Muscle of back (tissue), 11 donors: ENCODE measurements around the gene ARHGAP15. TPM values are rescaled to one million over a fixed set of nuclear protein-coding genes. Genes with fewer than 3 reads are reported as not detected.

Source experiments
- DNase-seq, 3 donors: peaks; one replicate each; pipeline versions ENCODE4 v3.0.0 to v3.0.0-alpha.2; 2013
- polyA plus RNA-seq, 10 donors: library from polyadenylated mRNA; unstranded; fragments of 120-200 nt; gene quantifications; one replicate each; pipeline ENCODE4 v1.2.1, GENCODE V29; 2013; ENCODE audit not compliant: insufficient read length in 10 of 10

ARHGAP15 gene
- polyA plus RNA-seq, 10 donors: 6.3 to 14.6 (median 10.2) TPM

- DNase-seq: no peak
These were observed 678.0 kb downstream of the ARHGAP15 start for GRCh38 chr2:143807192-143807591.

- DNase-seq: no peak
These were observed 678.5 kb downstream of the ARHGAP15 start for GRCh38 chr2:143807671-143808070.

- DNase-seq: no peak
These were observed 678.9 kb downstream of the ARHGAP15 start for GRCh38 chr2:143808166-143808565.

GRCh38 chr2:143815082-143815481, 685.9 kb downstream of the ARHGAP15 start:
- no peak for DNase-seq

- DNase-seq: no peak
These were observed 687.7 kb downstream of the ARHGAP15 start for GRCh38 chr2:143816916-143817315.
